Stimulated activated CD4-positive, alpha-beta T cell treated with anti-CD3 and anti-CD28 coated beads, Interleukin-12 subunit alpha, Interleukin-12 subunit beta, amount 100 ng/mL, for 48 hours (primary cell): ENCODE results near the gene PFKL.
"Not testable (repeated sequence)": the region's sequence is repeated elsewhere in the genome, so short reads cannot be mapped to it uniquely, and the experiment has no call there.

Experiments used
- DNase-seq, 3 donors: peaks; one replicate each; pipeline ENCODE4 v3.0.0-alpha.2; 2020; ENCODE audit warnings: low read depth in 2 of 3, low spot score in 1 of 3

Gene PFKL

GRCh38 chr21:44341726-44342458 lies 42.0 kb downstream of the PFKL start:
- not testable (repeated sequence) for DNase-seq

- not testable (repeated sequence) for DNase-seq
Observed at GRCh38 chr21:44342981-44343380, 43.1 kb downstream of the PFKL start.

- no peak for DNase-seq
Observed at GRCh38 chr21:44344541-44345183, 44.8 kb downstream of the PFKL start.

- DNase-seq: no peak
Observed at GRCh38 chr21:44345495-44345894, 45.6 kb downstream of the PFKL start.

- DNase-seq: no peak
Observed at GRCh38 chr21:44347911-44348451, 48.1 kb downstream of the PFKL start.

- DNase-seq: no peak
Observed at GRCh38 chr21:44348861-44349260, 49.0 kb downstream of the PFKL start.

- no peak for DNase-seq
Observed at GRCh38 chr21:44349416-44349846, 49.6 kb downstream of the PFKL start.

DNA sequence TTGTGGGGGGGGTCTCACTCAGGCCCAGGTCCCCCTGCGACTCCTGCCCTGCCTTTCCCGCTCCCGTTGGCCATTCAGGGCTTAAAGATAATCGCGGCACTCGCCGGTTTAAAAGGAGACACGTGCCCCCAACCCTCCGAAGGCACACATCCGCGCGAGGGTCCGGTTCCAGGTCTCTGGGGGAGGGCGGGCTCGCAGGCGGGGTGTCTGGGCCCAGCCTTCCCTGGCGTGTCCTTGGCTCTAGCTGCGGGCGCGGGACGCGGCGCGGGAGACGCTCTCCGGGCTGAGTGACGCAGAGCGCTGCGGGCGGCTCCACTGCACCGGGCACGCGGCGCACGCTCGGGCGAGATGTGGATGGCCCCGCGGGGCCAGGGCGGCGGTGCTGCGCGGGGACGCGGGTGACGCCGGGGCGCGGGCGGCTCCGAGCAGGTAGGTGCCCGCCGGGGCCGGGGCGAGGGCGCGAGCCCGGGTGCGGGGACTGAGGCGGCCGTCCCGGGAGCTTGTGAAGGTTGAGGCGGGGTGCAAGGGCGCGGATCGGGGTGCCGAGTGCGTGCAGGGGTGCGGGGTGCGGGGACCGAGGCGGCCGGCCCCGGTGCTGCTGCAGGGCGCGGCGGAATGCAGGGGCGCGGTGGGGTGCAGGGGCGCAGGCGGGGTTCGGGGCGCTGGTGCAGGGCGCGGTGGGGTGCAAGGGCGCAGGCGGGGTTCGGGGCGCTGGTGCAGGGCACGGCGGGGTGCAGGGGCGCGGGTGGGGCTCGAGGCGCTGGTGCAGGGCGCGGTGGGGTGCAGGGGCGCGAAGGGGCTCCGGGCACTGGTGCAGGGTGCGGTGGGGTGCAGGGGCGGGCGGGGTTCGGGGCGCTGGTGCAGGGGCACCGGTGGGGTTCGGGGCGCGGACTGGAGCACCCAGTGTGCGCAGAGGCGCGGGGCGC lies 50.3 kb downstream of the PFKL start:
- no peak for DNase-seq

- DNase-seq: no peak
Observed at GRCh38 chr21:44350773-44351481, 51.1 kb downstream of the PFKL start.

- no peak for DNase-seq
Observed at GRCh38 chr21:44351535-44352252, 51.8 kb downstream of the PFKL start.

DNA sequence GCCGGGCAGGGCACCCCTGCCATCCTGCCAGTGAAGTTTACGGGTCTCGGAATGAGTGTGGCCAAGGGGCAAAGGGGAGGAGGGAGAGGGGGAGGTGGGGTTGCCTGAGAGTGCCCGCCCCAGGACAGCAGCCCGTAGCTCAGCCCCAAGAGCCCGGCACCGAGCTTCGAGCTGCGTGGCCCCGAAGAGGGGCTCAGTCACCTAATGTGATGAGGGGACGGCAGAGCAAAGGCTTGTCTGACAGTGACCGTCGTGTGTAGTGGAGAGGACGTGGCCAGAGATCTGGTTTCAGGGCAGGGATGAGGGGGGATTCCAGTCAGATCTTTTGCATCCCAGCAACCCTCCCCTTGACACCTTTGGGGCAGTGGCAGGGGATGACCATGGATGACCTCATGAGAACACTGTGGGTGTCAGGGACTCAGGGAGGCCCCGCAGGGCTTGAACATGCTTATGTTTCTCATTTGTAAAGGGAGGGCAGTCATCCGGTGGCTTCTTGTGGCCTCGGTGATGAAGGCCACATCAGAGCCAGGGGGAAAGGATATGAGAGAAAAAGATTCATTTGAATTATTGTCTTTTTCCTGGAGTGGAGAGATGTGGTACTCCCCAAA lies 52.5 kb downstream of the PFKL start:
- DNase-seq: no peak

GRCh38 chr21:44353191-44353970 lies 53.5 kb downstream of the PFKL start, which contains the start of gene TRPM2:
Gene TRPM2, plus strand, starts transcription at chr21:44353621. Its CDS starts 80 bp downstream, at chr21:44353701.
- no peak for DNase-seq

DNA sequence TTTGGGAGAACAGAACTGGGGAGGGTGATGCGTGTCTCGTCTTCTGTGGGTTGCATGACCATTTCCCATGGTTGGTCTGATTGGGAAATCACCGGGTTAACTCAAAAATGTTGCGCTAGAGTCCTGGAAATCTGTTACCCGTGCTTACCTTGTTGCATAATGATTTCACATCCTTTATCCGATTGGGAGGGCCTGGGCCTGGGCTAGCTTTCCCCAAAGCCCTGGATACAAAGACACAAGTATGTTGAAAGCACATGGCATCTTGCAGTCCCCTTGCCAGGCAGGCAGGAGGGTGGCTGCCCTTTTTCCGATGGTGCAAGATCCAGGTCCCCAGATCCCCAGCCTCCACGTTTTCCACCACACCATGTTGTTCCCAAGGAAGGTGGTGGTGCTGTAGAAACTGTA lies 54.1 kb downstream of the PFKL start:
- DNase-seq: no peak

DNA sequence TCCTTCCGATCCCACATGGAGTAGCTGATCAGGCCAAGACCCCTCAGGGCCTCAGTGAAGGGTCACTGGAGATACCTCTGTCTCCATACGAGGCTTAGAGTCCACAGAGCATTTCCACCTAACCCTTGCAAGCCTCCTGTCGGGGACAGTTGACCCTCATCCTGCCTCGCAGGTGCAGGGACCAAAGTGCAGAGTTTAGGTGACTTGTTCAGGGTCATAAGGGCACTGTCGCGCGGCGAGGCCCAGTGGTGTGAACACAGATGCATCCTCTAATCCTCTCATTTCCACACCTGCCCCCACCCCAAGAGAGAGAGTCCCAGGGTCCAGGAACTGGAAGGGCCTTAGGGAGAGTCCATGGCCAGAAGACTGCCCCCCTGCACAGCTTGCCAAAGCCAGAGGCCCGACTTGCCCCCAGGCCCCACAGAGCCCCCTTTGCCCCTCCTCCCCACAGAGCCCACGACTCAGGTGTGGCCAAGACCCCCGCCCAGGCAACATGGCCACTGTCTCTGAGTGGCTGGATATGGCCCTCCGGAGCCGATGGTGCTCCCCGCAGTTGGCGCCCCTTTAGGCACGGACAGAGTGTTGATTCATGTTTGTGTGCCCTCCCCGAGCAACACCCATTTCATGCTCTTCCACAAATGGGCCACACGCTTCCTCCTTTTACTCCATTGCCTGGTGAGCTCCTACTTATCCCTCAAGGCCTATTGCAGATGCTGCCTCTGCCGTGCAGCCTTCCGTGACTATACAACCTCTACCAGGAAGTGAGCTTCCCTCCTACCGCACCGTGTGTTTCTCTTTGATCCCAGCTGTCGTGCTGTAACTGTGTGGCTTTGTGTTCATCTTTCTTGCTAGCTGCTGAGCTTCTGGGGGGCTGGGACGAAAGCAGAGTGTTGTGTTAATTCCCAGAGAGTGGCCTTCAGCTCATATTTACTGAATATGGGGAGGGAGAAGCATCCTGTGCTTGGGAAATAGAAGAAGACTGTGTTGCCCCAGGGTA lies 55.2 kb downstream of the PFKL start:
- no peak for DNase-seq

GRCh38 chr21:44356160-44356559 lies 56.3 kb downstream of the PFKL start:
- DNase-seq: no peak

DNA sequence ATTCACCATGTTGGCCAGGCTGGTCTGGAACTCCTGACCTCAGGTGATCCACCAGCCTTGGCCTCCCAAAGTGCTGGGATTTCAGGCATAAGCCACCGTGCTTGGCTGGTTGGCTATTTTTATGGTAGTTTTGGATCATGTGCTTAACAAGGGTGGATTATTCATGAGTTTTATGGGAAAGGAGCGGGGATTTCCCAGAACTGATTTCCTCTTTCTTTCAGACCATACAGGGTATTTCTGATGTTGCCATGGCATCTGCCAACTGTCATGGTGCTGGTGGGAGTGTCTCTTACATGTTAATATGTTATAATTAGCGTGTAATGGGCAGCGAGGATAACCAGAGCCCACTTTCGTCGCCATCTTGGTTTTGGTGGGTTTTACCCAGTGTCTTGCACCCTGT lies 56.8 kb downstream of the PFKL start:
- no peak for DNase-seq

DNA sequence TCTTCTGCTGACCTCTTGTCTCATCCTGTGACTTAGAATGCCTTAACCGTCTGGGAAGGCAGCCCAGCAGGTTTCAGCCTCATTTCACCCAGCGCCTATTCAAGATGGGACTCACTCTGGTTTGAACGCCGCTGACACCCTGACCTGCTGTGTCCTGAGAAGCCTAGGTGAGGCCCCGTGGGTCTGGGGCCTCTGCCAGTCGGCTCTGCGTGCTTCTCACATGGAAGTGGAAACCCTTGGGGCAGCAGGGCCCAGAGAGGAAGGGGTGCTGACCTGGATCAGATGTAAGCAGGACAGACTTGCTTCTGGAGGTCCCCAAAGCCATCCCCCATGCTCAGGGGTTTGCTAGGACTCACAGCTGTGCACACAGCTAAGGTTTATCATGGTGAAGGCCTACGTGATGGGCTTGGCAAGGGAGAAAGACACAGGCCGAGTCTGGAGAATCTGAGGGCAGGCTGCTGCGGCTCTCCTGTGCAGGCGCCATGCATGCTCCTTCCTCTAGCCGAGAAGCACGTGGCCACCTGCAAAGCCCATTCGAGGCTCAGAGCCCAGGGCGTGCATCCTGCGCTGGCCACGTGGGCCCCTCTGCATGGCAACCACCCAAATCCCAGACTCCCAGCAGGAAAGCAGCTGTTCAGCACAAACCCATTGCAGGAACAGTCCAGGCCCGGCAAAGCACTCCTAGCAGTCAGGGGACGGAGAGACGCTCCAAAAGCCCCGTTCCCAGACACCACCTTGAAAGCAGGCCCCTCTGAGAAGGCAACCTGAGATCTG lies 57.4 kb downstream of the PFKL start:
- no peak for DNase-seq
